Fibroblast of the aortic adventitia (primary cell): ENCODE measurements around the gene ACE. TPM values are rescaled to one million over a fixed set of nuclear protein-coding genes. Genes with fewer than 3 reads are reported as not detected.

Source experiments
- DNase-seq: peaks from one replicate; pipeline ENCODE4 v3.0.0-alpha.2; 2010; ENCODE audit warnings: low read depth
- H3K4me3 ChIP-seq: 2 replicates; pipeline ENCODE4 v1.5.1; 2011; ENCODE audit warnings: low read depth, mild to moderate bottlenecking, control low read depth, low read length, moderate library complexity
- CTCF ChIP-seq: IDR thresholded peaks from 2 replicates; pipeline ENCODE4 v1.5.1; 2011; ENCODE audit warnings: mild to moderate bottlenecking, low read length, control low read depth, inconsistent platforms; ENCODE audit not compliant: insufficient read depth
- total RNA-seq: library from RNA; depleted of rRNA; stranded (reverse); fragments of >200 nt; gene quantifications from 2 replicates; pipeline ENCODE4 v1.2.3, GENCODE V29; 2012; ENCODE audit warnings: low replicate concordance

Gene ACE
- total RNA-seq, 1 donor, result 24.3 TPM

- TF ChIP-seq CTCF, result no peak
- DNase-seq, result no peak
- H3K4me3 ChIP-seq, result no peak overlapping the region
These were observed 12.4 kb downstream of the ACE start for GRCh38 chr17:63489291-63489690.

GRCh38 chr17:63490329-63490728, 13.5 kb downstream of the ACE start:
- TF ChIP-seq CTCF, result no peak
- no peak overlapping the region for H3K4me3 ChIP-seq
- DNase-seq, result no peak

- no peak for DNase-seq
- TF ChIP-seq CTCF, result no peak
- no peak overlapping the region for H3K4me3 ChIP-seq
These were observed 14.1 kb downstream of the ACE start for GRCh38 chr17:63490858-63491400.

GRCh38 chr17:63491413-63491812, 14.6 kb downstream of the ACE start:
- no peak for DNase-seq
- TF ChIP-seq CTCF, result no peak
- no peak overlapping the region for H3K4me3 ChIP-seq

GRCh38 chr17:63491977-63492618, 15.2 kb downstream of the ACE start:
- no peak overlapping the region for H3K4me3 ChIP-seq
- TF ChIP-seq CTCF, result no peak
- DNase-seq, result no peak

GRCh38 chr17:63492940-63493339, 16.1 kb downstream of the ACE start:
- no peak overlapping the region for H3K4me3 ChIP-seq
- DNase-seq, result no peak
- no peak for TF ChIP-seq CTCF

- TF ChIP-seq CTCF, result no peak
- no peak for DNase-seq
- H3K4me3 ChIP-seq, result no peak overlapping the region
These were observed 16.6 kb downstream of the ACE start for GRCh38 chr17:63493411-63493810.
